NCI-H1436 treated with DMSO at 0.1 percent for 48 hours (cell line): Measurements from ENCODE around the gene PLCG1.

Experiments used
- DNase-seq: peaks from one replicate; lab custom pipeline; 2025; lab: John Stamatoyannopoulos, UW

The PLCG1 gene

GRCh38 chr20:41214666-41215065, 77.3 kb downstream of the PLCG1 start:
- no peak for DNase-seq

GRCh38 chr20:41217422-41217821, 80.1 kb downstream of the PLCG1 start:
- DNase-seq: no peak

GRCh38 chr20:41218466-41218865, 81.1 kb downstream of the PLCG1 start:
- no peak for DNase-seq

GRCh38 chr20:41219824-41220223, 82.5 kb downstream of the PLCG1 start:
- DNase-seq: no peak

GRCh38 chr20:41221614-41222218, 84.4 kb downstream of the PLCG1 start:
- DNase-seq: no peak

- no peak for DNase-seq
Observed at GRCh38 chr20:41222296-41222695, 85.0 kb downstream of the PLCG1 start.

GRCh38 chr20:41222703-41223102, 85.4 kb downstream of the PLCG1 start:
- DNase-seq: no peak

GRCh38 chr20:41223112-41223511, 85.8 kb downstream of the PLCG1 start:
- DNase-seq: no peak

GRCh38 chr20:41224281-41224680, 86.9 kb downstream of the PLCG1 start:
- no peak for DNase-seq

- no peak for DNase-seq
Observed at GRCh38 chr20:41225091-41225490, 87.7 kb downstream of the PLCG1 start.

- DNase-seq: no peak
Observed at GRCh38 chr20:41226426-41226825, 89.1 kb downstream of the PLCG1 start.
